ENCODE measurements around the gene PRRT2. TPM values are rescaled to one million over a fixed set of nuclear protein-coding genes. Genes with fewer than 3 reads are reported as not detected.
"Not testable (repeated sequence)": the region's sequence is repeated elsewhere in the genome, so short reads cannot be mapped to it uniquely, and the experiment has no call there.

PRRT2 gene
- total and polyA plus RNA-seq, 10 of the 15 experiments (the other 5 are each of a cell fraction or from before 2014, with no cell fraction given), result 0.08 to 0.49 (median 0.12) TPM; not detected in 4

GRCh38 chr16:29772330-29772729 is 39.7 kb upstream of the PRRT2 start:
- ChIA-PET CTCF (interaction anchor here (0.6 to 1.5 kb wide), 4 partner anchors 13 to 49 kb away, joined by 3 to 5 read pairs (median 3); no protein-coding TSS in a partner anchor), POLR2A (interaction anchor here (0.6 to 1.8 kb wide), 3 partner anchors 77 to 1100 kb away, joined by 3 to 4 read pairs (median 3); no protein-coding TSS in a partner anchor), RAD21 (ENCODE audit: unreplicated experiment) (interaction anchor here (0.6 to 1.6 kb wide), 2 partner anchors 18 to 47 kb away, joined by 3 to 4 read pairs; no protein-coding TSS in a partner anchor)
- H3K4me3 ChIP-seq; SMC1A ChIA-PET (ENCODE audit: uncharacterized antibody, unreplicated experiment); in situ Hi-C loops (cut with MboI); H3K4me2 ChIP-seq (ENCODE audit: control insufficient read depth, insufficient read depth); FAIRE-seq; H3K4me1 ChIP-seq (ENCODE audit: control insufficient read depth, insufficient read depth, low read length); intact Hi-C loops (cut with micrococcal nuclease; ENCODE audit: unreplicated experiment); H3K27me3 ChIP-seq (replicated peaks in 1 of 2; ENCODE audit: control insufficient read depth in 2 of 2, insufficient read depth in 2 of 2, low read length in 1 of 2); H4K20me1 ChIP-seq (ENCODE audit: control insufficient read depth, insufficient read depth); H2AFZ ChIP-seq (ENCODE audit: control insufficient read depth, low read depth, low read length); H3K9me3 ChIP-seq (replicated peaks; ENCODE audit: control insufficient read depth, insufficient read depth, low read length); H3K27ac ChIP-seq (ENCODE audit: control insufficient read depth, insufficient read depth); H3K9ac ChIP-seq (ENCODE audit: control insufficient read depth, insufficient read depth, low read length); H3K36me3 ChIP-seq (ENCODE audit: control insufficient read depth in 2 of 2, insufficient read depth in 2 of 2, low read length in 1 of 2); ATAC-seq; BruUV-seq (replicated peaks); DNase-seq (ENCODE audit: low read depth, low spot score); H3K79me2 ChIP-seq (ENCODE audit: control insufficient read depth, insufficient read depth, low read length): not testable (repeated sequence)
- WGBS (ENCODE audit: insufficient coverage, insufficient replicate concordance, low lambda C conversion rate, missing lambda C conversion rate), result 74% methylated on average over 7 of the region's 7 CpGs

GRCh38 chr16:29774730-29775129 is 37.3 kb upstream of the PRRT2 start:
- Histone ChIP-seq H3K36me3 (ENCODE audit: control insufficient read depth in 2 of 2, insufficient read depth in 2 of 2, low read length in 1 of 2) (no peaks in the 10 kb centered on the region), H3K4me1 (ENCODE audit: control insufficient read depth, insufficient read depth, low read length) (no peaks in the 10 kb centered on the region), H3K27ac (ENCODE audit: control insufficient read depth, insufficient read depth) (no peak overlapping the region), H3K9me3 (replicated peaks; ENCODE audit: control insufficient read depth, insufficient read depth, low read length) (no peaks in the 10 kb centered on the region), H2AFZ (ENCODE audit: control insufficient read depth, low read depth, low read length) (no peak overlapping the region), H3K9ac (ENCODE audit: control insufficient read depth, insufficient read depth, low read length) (no peak overlapping the region), H3K4me3 (no peak overlapping the region), H3K79me2 (ENCODE audit: control insufficient read depth, insufficient read depth, low read length) (no peaks in the 10 kb centered on the region), H3K4me2 (ENCODE audit: control insufficient read depth, insufficient read depth) (no peak overlapping the region), H4K20me1 (ENCODE audit: control insufficient read depth, insufficient read depth) (no peaks in the 10 kb centered on the region), H3K27me3 (replicated peaks in 1 of 2; ENCODE audit: control insufficient read depth in 2 of 2, insufficient read depth in 2 of 2, low read length in 1 of 2) (no peaks in the 10 kb centered on the region)
- BruUV-seq (replicated peaks), result no TSS peak
- SMC1A ChIA-PET (ENCODE audit: uncharacterized antibody, unreplicated experiment), result interaction anchor here (0.8 to 1.1 kb wide), 2 partner anchors 10 to 15 kb away, joined by 3 read pairs; no protein-coding TSS in a partner anchor
- intact Hi-C loops (cut with micrococcal nuclease; ENCODE audit: unreplicated experiment), result no loop called here
- POLR2A ChIA-PET, result interaction anchor here (0.6 kb wide), 1 partner anchor 38 kb away, joined by 6 read pairs; no protein-coding TSS in a partner anchor
- CTCF ChIA-PET, result interaction anchor here (0.5 to 1.8 kb wide), 3 partner anchors 8 to 12 kb away, joined by 3 to 11 read pairs (median 3); no protein-coding TSS in a partner anchor
- in situ Hi-C loops (cut with MboI), result no loop called here
- 57% methylated on average over 5 of the region's 5 CpGs for WGBS (ENCODE audit: insufficient coverage, insufficient replicate concordance, low lambda C conversion rate, missing lambda C conversion rate)
- TF ChIP-seq MYC (IDR thresholded peaks at IDR 0.05; ENCODE audit: insufficient read depth, insufficient read length, insufficient replicate concordance, low read length, severe bottlenecking) (no peak), ZBTB4 (CRISPR knock-in tag; IDR thresholded peaks at IDR 0.05) (no peak)
- RAD21 ChIA-PET (ENCODE audit: unreplicated experiment), result interaction anchor here (0.7 kb wide), 1 partner anchor 368 kb away, joined by 3 read pairs; no protein-coding TSS in a partner anchor
- DNase-seq (ENCODE audit: low read depth, low spot score), result no peak
- ATAC-seq, result no peak
- FAIRE-seq, result no peak

Data from GM12878 (cell line).